ENCODE results near the gene RNF113B.

RNF113B gene

GRCh38 chr13:98206946-98207345 is 29.9 kb upstream of the RNF113B start:
- H3K4me3 ChIP-seq (ENCODE audit: low read depth, low read length) = no peak overlapping the region
- no peak for TF ChIP-seq CTCF (IDR thresholded peaks at IDR 0.05; ENCODE audit: insufficient read depth, low read depth, low read length, missing control alignments)
- DNase-seq (ENCODE audit: low read depth) = no peak

GRCh38 chr13:98204546-98204945 is 27.5 kb upstream of the RNF113B start:
- no peak for DNase-seq (ENCODE audit: low read depth)
- TF ChIP-seq CTCF (IDR thresholded peaks at IDR 0.05; ENCODE audit: insufficient read depth, low read depth, low read length, missing control alignments) = no peak
- H3K4me3 ChIP-seq (ENCODE audit: low read depth, low read length) = no peak overlapping the region

GRCh38 chr13:98203646-98204326 is 26.7 kb upstream of the RNF113B start:
- no peak for TF ChIP-seq CTCF (IDR thresholded peaks at IDR 0.05; ENCODE audit: insufficient read depth, low read depth, low read length, missing control alignments)
- DNase-seq (ENCODE audit: low read depth) = no peak
- H3K4me3 ChIP-seq (ENCODE audit: low read depth, low read length) = no peak overlapping the region

- TF ChIP-seq CTCF (IDR thresholded peaks at IDR 0.05; ENCODE audit: insufficient read depth, low read depth, low read length, missing control alignments) = no peak
- no peak overlapping the region for H3K4me3 ChIP-seq (ENCODE audit: low read depth, low read length)
- peak; percentile 53 for DNase-seq (ENCODE audit: low read depth)
Observed at GRCh38 chr13:98201984-98202383, 24.9 kb upstream of the RNF113B start.

GRCh38 chr13:98201189-98201588 is 24.1 kb upstream of the RNF113B start:
- DNase-seq (ENCODE audit: low read depth) = no peak
- no peak for TF ChIP-seq CTCF (IDR thresholded peaks at IDR 0.05; ENCODE audit: insufficient read depth, low read depth, low read length, missing control alignments)
- H3K4me3 ChIP-seq (ENCODE audit: low read depth, low read length) = no peak overlapping the region

DNA sequence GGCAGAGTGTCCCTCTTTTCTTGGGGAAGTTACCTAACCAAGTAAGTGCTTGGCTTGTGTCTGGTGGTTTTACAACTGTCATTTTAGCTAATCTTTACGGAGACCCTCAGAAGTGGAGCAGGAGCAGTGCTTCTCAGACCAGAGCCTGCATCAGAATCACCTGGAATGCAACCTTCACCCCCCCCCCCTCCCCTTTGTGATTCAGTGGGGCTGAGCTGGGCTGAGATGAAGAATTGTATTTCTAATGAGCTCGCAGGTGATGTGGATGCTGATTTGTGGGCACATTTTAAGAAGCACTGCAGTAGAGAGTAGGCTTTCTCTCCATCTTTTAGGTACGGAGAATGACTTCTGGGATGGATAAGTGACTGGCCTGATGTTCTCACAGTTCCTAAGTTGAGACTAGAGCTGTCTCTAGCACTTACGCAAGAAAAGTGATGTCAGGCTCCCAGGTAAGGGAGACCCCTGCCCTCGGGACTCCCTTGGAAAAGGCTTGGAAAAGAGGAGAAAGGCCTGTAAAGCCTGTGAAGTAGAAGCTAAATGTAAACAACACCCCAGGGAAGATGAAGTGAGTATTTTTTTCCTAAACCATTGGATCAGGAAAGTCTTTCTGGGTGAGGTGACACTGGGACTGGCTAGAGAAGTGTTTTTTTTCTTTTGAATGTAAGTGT is 23.3 kb upstream of the RNF113B start:
- no peak for DNase-seq (ENCODE audit: low read depth)
- no peak for TF ChIP-seq CTCF (IDR thresholded peaks at IDR 0.05; ENCODE audit: insufficient read depth, low read depth, low read length, missing control alignments)
- H3K4me3 ChIP-seq (ENCODE audit: low read depth, low read length) = no peak overlapping the region
